Subcutaneous adipose tissue (tissue), 4 donors: ENCODE measurements around the gene PTPN21. TPM values are rescaled to one million over a fixed set of nuclear protein-coding genes. Genes with fewer than 3 reads are reported as not detected.

Experiments used
- CTCF ChIP-seq: fragments of 450-650 bp; IDR thresholded peaks from one replicate; pipeline ENCODE4 v1.5.1; 2016; ENCODE audit warnings: low read depth, mild to moderate bottlenecking, control low read depth, antibody characterized with exemption, moderate library complexity
- total RNA-seq, 4 donors: library from RNA; depleted of rRNA; stranded (reverse); fragments of >200 nt; gene quantifications; one replicate each; pipeline ENCODE4 v1.1.0, GENCODE V29; 2016

PTPN21 gene
- total RNA-seq, 4 donors from 2014 or later = 12.6 to 24.3 (median 20.7) TPM

DNA sequence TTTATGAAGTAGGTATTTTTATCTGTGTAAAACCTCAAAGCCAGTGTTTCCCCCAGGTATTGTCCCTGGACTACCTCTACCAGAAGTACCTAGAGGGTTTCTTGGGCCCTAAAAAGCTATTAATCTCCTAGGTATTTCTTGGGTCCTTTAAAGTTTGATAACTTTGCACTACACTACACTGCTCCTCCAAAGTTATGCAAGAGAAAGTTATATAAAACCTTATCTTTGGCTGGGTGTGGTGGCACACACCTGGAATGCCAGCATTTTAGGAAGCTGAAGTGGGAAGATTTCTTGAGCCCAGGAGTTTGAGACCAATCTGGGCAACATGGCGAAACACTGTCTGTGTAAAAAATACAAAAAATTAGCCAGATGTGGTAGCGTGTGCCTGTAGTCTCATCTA lies 34.9 kb downstream of the PTPN21 start:
- TF ChIP-seq CTCF = no peak

- no peak for TF ChIP-seq CTCF
Measured at GRCh38 chr14:88518592-88519512, 36.0 kb downstream of the PTPN21 start.

GRCh38 chr14:88516861-88517357 lies 37.9 kb downstream of the PTPN21 start:
- no peak for TF ChIP-seq CTCF

DNA sequence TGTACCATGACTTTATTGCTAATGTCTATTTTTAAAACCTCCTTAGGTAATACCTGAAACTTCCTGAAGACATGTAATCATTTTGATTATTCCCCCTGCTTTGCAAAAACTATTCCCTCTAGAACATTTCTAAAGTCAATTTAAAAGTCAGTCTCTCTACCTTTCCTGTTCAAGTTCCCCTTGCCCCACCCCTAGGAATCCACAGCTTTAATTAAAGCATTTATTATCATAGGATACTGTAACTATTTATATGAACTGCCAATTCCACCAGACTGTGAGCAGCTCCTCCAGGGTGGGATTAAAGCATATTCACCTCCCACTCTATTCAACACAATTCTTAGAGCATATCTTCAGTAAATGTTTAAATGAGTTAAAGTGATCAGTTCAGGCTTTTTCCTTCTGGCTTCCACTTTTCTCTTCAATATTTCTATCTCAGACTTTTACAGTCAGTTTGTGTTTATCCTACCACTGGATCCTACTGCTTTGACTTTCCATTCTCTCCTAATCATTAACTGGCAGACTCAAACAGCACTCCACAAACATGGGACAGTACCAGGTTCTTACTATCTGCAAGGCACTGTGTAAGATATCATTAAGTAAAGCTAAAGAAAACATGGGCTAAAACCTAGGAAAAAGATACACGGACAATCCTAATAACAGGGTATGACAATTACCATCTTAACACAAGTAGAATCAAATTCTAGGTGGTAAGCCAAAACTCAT lies 39.1 kb downstream of the PTPN21 start:
- no peak for TF ChIP-seq CTCF

GRCh38 chr14:88507208-88507607 lies 47.6 kb downstream of the PTPN21 start:
- TF ChIP-seq CTCF = no peak

GRCh38 chr14:88505621-88506020 lies 49.2 kb downstream of the PTPN21 start:
- no peak for TF ChIP-seq CTCF

DNA sequence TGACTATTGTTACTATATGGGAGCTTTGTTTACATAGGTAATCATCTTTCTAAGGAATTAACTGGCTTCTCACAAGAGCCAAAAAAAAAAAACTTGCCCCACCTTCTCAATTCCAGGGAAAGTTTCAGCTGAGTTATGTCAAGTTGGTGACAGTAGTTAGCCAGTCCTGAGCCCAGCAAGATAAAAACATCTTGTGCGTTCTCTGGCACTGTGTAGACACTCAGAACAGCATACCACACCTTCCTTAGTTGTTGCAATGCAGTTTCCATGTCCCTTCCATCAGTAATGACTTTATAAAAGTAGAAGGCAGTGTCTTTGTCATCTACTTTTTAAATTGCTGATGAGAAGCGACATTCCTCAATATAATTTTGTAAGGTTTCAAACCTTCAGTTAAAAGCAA lies 50.2 kb downstream of the PTPN21 start:
- TF ChIP-seq CTCF = no peak
